Activated CD8-positive, alpha-beta memory T cell treated with anti-CD3 and anti-CD28 coated beads for 24 hours (primary cell): Measurements from ENCODE around the gene PNKD.

Experiments
- DNase-seq: peaks from one replicate; pipeline ENCODE4 v3.0.0-alpha.2; 2020

PNKD gene

GRCh38 chr2:218383892-218384519, 113.7 kb downstream of the PNKD start:
- DNase-seq = no peak

DNA sequence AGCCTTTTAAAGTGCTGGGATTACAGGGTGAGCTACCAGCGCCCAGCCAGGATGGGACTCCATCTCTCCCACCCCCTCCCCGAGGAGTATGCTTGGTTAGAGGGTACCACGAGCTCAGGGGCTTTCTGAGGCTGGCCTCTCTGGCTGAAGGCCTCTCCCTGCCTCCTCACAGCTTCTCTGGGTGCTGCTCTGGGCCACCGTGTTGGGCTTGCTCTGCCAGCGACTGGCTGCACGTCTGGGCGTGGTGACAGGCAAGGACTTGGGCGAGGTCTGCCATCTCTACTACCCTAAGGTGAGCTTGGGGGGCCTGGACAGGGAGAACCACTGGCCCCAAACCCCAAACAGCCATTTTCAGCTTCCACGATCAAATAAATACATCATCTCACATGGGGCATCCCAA, 114.7 kb downstream of the PNKD start:
- DNase-seq = no peak

DNA sequence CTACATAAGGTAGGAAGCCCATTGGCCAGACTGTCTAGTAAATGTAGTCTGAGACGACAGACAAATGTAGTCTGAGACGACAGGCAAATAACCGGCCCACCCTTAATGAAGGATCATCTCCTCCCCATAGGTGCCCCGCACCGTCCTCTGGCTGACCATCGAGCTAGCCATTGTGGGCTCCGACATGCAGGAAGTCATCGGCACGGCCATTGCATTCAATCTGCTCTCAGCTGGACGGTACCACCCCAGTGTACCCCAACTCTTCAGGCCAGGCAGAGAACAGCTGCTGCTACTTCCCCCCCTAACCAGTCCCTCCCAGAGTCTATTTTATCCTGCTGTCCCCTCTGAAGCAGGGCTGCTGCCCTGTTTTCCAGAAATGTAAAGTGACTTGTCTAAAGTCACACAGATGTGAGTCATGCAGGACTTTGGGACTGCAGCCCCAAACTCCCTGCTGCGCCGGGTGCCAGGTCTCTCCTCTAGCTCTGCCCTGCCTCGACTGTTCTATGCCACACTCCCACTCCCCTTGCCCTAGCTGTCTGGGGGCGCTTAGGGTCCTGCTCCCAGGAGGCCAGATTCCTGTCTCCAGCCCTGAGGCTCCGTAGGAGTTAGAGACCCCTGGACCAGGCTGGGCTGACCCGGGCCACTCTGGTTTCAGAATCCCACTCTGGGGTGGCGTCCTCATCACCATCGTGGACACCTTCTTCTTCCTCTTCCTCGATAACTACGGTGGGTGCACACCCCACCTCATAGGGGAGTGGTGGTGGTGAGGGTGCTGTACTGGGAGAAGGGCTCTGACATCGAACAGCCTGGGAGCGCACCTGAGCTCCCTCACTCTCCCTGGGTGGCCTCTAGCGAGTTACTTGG, 116.4 kb downstream of the PNKD start:
- no peak for DNase-seq

- DNase-seq = no peak
Measured at GRCh38 chr2:218387369-218388194, 117.3 kb downstream of the PNKD start.

GRCh38 chr2:218389333-218390150, 119.2 kb downstream of the PNKD start:
- DNase-seq = no peak

DNA sequence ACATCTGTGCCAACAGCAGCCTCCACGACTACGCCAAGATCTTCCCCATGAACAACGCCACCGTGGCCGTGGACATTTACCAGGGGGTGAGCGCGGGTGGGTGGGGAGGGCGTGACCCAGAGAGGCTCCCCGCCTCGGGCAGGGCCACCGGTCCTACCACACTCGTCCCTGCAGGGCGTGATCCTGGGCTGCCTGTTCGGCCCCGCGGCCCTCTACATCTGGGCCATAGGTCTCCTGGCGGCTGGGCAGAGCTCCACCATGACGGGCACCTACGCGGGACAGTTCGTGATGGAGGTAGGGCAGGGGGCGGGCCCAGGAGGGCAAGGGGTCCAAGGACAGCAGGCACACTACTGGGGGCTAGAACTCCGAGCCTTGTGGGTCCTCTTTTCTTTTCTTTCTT, 120.9 kb downstream of the PNKD start:
- no peak for DNase-seq

DNA sequence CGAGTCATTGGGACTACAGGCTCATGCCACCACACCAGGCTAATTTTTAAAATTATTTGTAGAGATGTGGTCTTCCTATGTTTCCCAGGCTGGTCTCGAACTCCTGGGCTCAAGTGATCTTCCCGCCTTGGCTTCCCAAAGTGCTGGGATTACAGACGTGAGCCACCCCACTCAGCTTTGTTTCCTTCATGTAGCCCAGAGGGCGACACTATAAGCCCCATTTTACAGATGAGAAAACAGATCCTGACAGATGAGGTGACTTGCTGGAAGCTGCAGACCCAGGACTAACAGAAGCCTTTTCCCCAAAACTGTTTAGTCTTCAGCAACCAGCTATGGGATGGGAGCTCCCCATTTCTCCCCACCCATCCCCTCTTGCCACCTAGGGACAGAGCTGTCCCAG, 122.1 kb downstream of the PNKD start:
- no peak for DNase-seq

DNA sequence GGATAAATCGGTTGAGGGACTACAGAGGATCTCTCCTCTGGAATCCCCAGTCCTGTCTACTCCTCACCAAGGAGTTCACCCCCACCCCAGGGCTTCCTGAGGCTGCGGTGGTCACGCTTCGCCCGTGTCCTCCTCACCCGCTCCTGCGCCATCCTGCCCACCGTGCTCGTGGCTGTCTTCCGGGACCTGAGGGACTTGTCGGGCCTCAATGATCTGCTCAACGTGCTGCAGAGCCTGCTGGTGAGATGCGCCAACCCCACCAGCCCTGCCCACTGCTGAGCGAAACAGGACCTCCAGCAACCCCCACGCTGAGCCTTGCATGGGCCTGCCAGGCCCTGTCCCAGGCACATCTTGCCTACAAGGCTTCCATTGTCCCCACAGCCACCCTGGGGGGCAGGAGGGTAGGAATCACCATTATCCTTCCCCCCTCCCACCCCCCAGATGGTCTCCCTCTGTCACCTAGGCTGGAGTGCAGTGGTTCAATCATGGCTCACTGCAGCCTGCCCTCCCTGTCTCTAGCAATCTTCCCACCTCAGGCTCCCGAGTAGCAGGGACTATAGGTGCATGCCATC, 122.7 kb downstream of the PNKD start:
- no peak for DNase-seq

GRCh38 chr2:218393750-218394290, 123.5 kb downstream of the PNKD start:
- DNase-seq = no peak

DNA sequence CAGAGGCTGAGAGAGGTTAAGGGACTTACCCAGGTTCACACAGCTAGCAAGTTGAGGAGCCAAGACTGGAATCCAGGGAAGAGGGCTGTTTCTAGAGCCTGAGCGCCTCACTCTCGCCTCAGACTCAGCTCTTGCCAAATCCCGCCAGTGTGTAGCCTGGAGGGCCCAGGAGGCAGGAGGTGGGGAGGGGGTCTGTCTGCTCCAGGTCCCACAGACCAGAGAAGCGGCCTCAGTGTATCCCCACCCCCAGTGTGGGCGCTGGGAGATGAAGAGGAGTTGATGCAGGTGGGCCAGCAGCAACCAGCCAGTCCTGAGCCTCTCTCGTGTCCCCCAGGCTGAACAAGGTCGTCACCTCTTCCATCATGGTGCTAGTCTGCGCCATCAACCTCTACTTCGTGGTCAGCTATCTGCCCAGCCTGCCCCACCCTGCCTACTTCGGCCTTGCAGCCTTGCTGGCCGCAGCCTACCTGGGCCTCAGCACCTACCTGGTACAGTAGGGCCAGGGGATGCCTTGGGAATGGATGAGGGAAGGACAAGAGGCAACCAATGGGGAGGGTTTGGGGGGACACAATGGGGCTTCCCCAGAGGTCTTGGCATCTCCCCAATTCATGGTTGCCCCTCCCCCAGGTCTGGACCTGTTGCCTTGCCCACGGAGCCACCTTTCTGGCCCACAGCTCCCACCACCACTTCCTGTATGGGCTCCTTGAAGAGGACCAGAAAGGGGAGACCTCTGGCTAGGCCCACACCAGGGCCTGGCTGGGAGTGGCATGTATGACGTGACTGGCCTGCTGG, 124.2 kb downstream of the PNKD start:
- DNase-seq = no peak

DNA sequence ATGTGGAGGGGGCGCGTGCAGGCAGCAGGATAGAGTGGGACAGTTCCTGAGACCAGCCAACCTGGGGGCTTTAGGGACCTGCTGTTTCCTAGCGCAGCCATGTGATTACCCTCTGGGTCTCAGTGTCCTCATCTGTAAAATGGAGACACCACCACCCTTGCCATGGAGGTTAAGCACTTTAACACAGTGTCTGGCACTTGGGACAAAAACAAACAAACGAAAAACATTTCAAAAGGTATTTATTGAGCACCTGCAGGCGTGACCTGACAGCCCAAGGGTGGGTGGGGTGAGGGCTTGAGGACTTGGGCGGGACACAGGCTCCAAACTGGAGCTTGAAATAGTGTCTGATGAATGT, 124.7 kb downstream of the PNKD start:
- no peak for DNase-seq

- no peak for DNase-seq
Measured at GRCh38 chr2:218395456-218395825, 125.1 kb downstream of the PNKD start.

DNA sequence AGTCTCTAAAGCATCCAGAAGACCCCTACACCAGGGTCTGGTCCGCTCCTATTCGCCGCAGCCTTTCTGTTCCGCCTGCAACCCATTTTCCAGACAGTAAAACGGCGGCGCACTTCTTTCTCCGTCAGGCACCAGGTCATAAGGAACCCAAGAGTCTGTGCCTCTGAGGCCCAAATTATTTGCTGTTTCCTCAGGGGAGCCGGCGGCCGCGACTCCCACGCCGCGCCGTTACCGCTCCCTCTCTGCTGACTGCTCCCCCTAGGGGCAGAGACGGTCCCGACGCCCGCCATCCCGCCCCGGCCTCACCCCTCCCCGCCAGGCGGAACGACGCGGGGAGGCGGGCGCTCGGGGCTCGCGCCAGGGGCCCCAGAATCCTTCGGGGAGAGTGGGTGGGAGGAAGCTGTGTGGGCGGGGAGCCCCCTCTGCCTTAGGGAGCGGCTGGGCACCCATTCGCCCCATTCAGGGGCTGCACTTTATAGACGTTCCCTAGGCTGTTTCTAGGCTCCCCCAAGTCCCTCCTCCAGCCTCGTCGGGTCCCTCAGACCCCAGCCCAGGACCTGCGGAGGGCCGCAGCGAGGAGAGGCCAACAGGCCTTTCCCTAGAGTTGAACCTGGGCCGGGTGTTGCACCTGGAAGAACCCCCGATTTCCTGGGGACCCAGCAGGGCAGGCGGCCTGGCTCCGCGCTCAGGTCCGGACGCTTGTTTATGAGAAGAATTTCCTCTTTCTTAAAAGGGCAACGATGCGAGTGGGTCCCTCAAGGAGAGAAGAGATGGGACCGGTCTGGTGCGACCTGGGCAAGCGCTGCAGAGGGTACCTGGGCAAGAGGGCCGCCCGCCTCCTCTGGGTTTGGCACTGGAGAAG, 125.7 kb downstream of the PNKD start:
- peak; percentile 98 for DNase-seq
